Germinal center (tissue), 1 donor: ENCODE measurements around the gene ADAMTS2.

Experiments used
- DNase-seq: peaks from one replicate; pipeline ENCODE4 v3.0.0; 2012; ENCODE audit warnings: mixed read lengths, low spot score

Gene ADAMTS2

DNA sequence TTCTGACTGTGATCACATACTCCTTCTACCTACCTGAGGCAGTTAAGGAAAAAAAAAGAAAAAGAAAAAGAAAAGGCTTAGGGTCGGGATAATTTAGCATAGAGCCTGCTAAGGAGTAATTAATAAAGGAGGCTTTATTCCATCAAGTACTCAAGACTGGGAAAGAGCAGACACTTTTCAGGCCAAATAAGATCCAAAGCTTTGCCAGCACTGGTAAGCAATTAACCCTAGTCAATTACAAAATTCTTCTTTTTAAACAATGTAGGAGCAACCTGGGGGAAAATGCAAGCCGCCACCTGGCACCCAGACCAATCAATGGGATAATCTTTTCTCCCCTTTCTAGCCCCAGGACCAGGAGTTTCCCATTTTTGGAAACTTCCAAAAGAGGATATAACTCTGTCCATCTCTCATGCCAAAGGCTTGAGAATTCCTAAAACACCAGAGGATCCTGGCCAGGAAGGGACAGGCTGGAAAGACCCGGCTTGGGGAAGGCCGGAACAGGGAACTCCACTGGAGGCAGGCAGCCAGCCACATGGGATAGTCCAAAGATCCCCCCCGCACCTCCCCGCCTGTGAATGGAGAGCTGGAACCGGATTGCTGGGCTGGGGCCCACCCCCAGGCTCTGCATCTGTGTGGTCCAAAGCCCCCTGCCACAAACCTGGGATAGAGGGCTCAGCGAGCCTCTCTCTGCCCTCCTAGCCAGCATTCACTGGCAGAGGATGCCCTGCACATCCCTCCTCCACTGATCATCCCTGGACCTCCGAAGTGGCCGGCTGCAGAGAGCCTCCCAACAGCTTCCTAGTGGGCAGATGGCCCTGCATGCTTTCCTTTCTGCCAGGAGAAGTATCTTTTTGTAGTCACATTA lies 167.3 kb downstream of the ADAMTS2 start:
- no peak for DNase-seq

DNA sequence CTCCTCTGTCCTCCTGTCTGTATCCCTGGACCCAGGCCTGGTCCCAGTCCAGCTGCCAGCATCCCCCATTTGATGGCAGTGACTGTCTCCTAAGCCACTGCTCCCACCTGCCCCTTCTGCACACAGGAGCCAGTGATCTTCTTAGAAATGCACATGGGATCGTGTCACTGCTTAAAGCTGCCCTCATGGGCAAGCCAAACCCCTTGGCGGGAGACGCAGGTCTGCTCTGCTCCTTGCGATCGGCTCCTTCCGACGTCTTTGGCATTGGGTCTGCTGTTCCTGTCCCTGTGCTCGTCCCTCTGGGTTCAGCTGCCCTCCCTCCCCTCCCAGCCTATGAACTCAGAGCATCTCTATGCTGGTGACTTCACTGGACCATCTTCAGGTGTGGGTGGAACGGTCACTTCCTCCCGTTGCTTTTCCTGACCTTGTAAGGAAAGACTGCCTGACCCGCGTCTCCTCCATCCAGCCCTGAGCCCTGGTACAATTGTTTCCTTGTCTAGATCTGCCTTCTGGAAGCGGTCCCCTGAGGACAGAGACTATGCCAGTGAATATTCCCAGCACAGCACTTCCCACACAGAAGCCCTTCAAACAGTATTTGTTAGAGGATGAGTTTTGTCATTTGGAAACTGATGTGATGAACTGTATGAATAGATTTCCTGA lies 168.6 kb downstream of the ADAMTS2 start:
- DNase-seq = no peak

DNA sequence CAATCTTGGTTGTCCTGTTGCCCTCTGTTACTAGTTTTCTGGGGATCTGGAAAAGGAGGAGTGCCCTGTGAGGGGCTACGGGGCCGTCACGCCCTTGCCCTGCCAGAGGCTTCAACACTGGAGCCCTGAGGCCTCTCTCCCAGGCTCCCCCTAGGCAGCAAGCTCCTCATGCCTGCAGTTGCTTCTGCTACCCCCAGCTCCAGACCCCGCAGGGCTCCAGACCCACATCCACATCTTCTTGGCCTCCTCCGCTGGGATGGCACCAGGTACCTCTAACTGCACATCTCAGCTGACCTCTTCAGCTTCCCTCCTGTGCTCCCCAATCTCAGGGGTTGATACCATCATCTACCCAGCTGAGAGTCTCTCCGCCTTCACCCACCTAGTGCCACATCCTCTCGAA lies 169.1 kb downstream of the ADAMTS2 start:
- no peak for DNase-seq

DNA sequence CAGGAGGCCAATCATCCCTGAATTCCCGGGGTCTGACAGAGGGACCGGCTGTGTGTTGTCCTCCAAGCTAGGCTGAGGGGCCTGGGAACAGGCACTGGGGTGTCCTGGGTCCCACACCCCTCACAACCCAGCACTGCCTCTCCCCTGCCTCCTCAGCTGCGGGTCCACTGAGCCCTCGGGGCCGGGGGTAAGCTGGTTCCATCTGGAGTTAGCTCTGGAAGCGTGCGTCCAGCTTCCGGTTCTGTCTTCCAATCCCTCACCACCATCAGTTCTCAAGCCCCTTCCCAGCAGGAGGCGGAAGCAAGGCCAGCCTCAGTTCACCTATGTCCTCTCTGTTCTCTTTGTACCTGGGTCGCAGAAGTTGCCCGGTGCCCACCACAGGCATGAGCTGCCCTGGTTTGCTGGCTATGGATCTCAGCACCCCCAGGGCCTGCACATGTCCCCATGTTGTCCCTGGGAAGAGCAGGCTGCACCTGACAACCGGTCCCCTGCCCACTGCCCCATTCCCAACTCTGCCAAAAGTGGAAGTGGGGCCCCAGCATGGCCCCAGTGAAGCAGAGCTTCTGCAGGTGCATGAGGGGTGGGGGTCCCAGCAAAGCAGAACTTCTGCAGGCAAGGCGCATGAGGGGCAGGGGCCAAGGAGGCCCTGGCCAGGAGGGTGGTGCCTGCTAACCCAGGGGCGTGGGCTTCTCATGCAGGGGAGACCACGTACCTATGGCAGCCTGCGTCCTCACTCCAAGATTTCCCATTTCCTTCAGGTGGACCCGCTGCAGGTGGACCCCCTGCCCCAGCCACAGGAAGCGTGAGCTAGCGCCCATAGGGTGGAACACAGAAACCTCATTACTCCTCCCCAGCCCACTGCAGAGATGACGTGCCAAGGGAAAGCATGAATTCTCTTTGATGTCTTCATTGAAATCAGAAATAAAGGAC lies 173.2 kb downstream of the ADAMTS2 start:
- no peak for DNase-seq

DNA sequence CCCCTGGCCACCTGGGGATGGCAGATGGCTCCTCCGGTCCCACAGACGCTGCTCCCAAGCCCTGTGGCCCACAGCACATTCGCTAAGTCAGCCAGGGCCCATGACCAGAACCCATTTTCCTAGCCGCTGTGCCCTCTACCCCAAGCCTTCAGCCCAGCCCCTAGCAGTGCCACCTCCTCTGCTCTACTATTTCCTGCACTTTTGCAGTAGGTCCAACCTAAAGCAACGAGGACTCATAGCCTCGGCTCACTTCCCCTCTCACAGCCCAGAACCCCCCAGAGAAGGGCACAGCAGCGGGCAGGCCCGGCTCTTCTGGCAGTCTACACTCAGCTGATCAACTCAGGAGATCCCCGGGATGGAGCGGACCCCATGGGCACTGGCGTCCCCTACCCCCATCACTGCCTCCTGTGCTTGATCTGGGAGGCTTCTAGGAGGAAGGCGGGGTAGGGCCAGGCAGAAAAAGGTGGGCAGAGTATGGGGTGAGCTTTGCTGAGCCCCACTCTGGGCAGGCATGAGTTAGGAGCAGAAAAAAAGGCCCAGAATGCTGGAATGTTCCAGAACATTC lies 173.9 kb downstream of the ADAMTS2 start:
- DNase-seq = no peak

DNA sequence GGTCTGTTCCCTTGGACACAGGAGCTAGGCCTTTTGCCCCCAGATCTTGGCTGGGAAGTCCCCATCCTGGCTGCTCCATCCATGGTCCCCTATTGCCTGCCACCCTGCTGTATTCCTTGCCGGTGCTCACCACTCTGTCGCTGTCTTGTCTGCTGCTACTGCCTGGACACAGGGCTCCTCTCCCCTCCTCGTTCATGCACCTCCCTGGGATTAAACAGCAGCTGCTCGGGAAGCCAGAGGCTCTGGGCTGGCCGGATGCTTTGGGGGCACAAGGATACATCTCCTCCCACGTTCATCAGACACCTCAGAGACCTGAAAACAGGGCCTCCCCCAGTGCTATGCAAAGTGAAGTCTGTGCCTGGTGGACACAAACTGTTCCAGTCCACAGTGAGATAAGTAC lies 174.7 kb downstream of the ADAMTS2 start:
- DNase-seq = no peak

DNA sequence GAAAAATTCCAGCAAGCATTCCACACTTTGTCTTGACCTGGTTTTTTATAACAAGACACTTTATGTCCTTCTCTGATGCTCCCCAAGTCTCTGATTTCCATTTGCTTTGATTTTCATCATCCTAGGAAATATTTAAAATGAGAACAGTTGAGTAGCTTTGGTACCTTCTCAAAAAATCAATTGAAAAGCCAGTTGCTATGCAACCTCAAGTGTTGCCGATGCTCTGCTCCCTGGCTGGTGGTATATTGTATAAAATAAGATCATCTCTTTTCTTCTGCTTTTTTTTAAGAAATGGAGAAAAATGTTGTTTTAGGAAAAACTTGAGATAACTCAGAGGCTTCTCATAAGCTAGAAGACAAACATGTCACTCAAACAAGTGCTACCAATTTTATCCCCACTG lies 175.4 kb downstream of the ADAMTS2 start:
- no peak for DNase-seq

DNA sequence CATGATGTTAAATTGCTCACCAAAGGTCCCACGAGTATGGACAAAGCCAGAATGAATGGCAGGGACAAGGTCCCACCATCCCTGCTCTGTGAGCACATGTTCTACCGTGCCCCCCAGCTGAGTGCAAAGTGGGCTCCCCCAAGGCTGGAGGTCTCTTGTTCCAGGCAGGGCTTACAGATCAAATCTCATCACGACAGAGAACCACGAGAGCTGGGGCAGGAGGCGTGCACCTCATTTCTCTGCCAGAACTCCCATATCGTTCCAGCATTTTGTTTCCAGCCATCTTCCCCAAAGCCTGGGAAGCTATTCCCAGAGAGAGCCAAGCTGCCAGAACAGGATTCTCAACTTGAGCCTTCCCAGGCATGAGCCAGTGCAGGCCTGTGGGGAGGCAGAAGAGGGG lies 176.6 kb downstream of the ADAMTS2 start:
- no peak for DNase-seq

DNA sequence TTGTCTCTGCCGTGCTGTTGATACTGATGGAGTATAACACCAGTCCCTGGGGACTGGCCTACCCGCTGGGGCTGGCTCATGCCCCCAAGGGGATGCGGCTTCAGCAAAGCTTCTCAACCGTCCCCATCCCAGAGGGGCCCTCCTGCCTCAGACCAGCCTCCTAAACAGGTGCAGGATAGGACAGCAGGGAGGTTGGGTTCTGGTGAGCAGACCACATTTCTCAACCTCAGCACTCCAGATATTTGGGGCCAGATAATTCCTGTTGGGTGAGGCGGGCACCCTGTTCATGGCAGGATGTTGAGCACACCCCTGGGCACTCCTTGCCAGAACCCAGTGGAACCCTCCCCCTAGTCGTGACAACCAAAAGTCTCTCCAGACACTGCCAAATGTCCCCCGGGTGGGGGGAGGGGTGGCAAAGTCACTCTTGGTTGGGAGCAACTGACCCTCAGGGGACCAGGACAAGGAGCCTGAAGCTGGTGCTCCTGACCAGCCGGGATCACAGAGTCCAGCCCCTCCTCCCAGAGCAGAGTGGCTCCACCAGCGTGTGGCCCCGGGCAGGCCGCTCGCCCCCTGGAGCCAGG lies 177.3 kb downstream of the ADAMTS2 start:
- DNase-seq = no peak

DNA sequence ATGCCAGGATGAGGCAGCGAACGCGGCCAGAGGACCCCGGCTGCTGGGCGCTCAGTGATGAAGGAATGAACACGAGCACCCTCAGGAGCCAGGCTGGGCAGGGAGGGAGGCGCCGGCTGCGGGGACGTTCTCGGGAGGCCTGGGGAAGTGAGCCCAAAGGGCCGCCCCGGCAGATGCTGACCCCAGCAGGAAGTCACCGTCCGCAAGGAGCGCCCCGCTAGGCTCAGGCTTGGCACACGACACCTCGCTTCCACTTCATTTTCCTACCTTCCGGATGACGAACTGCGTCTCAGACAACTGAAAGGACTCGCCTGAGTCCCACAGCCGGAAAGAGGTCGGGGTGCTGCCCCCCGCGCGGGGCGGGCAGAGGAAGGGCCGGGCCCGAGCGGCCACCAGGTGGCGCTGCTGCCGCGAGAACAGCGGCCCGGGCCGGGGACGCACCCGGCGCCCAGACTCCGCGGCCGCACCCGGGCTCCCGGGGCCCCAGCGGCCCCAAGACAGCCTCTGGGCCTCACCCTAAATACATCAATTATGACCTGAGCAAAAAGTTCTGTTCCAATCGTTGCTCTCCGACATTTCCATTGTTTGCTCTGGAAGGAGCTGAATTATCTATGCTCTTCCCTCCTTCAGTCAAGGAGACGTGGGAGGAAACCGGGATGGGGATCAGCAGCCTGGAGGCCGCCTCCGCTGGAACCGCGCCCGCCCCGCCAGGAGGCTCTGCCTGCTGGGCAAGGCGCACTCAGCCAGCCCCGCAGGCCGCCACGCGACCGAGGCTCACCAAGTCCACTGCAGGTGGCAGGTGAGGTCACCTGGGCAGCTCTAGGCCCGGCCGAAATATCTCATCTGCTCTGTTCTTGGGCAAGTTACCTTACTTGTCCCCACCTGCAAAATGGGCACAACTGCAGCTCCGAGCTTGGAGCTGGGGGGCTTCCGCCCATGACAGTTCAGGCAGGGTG lies 178.1 kb downstream of the ADAMTS2 start:
- DNase-seq = peak; percentile 81

DNA sequence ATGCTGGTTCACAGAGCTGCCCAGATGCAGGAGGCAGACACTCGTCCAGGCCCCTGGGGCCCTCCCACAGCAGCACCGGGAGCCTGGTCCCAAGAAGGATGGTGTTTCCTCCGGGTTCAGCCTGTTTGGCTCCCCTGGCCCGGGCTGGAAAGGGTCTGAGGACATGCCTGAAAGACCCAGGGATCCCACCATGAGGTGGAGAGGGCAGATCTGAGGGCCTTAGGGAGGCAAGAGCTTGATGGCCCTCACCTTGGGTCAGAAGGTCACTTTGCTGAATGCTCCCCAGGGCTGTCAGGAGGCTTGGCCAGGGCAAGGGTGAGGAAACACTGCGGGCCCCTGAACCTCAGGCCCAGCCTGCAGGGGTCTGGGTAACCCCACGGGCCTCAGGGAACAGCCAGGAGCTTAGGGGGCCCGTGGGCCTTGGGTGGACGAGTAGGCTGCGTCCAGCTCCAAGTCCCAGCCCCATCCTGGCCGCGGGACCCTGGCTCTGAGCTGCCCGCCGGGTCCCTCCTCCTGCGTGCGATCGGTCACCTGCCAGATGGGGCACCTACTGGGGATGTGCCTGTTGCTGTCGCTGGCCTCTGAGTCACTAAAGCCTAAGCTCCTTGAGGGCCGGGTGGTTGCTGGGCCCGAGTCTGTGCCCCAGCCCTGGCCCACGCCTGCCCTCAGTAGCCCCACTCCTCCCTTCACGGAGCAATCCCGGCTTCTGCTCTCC lies 178.9 kb downstream of the ADAMTS2 start:
- no peak for DNase-seq

DNA sequence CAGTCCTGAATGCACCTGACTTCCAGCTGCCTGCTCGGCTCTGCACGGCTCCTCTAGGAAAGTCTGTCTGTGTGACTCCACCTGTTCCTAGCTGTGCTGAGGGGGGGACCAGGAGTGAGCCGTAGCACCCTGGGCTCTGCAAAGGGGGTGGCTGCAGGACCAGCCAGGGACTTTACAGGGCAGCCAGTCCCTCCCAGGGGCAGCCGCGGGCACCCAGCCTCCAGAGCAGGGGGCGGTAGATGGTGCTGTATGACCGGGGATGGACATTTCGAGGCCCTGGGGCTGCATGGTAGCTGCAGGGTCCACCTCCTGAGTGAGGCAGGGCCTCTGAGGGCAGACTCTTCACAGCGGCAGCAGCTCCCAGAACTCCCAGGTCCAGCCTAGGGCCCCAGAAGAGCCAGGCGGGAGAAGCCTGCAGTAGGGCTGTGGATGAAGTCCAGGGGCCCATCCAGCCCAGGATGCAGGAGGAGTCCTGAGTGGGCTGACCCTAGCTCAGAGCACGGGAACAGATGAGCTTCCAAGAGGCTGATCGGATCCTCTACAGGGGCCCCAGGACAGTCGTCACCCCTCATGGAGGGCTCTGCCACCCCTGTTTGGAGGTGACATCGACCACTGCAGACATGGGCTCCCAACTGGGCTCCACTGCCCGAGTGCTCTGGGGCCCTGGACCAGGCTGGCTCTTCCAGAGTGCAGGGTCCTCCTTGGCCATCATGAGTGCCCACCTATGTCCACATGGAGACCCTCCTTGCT lies 179.7 kb downstream of the ADAMTS2 start:
- DNase-seq = no peak

DNA sequence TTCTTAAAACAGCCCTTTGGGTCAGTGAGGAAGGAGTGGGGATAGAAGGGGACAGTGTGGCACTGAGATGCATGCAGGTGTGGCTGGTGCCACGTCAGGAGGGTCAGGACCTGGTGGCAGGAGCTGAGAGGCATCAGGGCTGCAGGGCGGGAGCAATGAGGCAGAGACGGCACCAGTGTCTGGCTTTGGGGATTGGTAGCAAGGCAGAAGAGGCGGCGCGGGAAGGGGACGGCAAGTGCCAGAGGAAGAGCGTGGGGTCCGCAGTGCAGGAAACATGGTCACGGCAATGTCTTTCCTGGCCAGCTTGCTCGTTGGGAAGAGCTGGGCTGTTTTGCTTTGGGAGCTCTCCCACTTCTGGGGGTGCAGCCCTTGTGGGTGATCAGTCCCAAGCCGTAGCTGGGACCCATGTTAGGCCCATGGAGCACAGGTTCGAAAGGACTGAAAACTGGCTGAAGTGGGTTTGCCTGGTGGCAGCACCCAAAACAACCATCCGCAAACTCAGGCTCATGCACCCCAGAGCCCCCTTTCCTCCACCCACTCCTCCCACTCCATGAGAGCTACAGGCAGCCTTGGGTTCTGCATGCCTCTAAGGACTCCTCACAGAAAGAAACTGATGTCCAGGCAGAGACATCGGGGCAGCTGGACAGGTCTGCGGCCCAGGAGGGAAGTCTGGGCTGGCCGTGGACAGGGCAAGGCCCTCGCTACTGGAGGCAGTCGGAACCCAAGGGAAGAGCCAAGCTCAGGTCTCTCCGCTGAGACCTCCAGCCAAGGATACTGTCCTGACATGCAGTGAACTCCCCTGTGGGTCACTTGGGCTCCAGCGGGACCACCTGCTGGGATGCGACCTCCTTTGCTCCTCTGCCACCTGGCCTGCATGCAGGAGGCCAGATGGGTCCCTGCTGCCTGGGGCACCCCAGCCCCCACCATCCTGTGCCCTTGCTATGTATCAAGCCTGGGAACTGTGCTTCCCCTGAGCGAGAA lies 180.6 kb downstream of the ADAMTS2 start:
- DNase-seq = no peak

DNA sequence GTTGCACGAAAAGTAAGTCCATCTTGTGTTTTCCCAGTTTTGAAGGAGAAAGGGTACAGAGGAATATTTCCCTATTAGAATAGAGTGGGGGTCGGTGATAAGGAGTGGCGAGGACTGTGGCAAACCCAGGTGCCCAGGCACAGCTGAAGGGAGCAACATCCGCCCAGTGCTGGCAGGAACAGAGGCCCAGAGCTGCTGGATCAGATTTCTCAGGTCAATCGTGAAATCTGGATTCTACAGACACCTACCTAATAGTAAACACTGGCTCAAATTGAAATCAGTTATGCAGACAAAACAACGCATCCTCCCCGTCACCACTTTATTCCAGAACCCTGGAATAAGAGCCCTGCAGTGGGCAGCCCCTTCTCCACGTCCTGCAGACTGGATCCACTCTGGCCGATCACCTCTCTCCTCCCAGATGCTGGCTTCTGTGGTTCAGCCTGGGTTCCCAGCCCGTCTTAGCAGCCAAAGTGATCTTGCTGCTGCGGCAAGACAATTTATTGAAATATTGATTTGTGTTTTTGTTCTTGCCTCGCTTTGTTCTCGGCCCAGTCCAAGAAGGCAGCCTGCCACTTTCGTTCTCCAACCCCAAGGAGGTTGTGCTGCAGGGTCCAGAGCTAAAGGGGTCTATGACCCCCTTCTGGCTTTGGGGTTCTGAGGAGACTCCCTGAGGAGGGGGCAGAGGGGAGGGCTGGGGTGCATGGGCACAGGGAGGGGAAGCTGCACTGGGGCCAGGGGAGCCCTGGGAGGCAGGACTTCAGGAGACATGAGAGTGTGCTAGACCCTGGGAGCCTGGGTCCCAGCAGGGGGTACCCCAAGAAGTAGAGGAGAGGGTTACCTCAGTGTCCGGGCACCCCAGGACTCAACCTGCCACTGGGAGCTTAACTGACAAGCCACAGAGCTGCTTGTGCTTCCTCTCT lies 181.8 kb downstream of the ADAMTS2 start:
- DNase-seq = no peak

DNA sequence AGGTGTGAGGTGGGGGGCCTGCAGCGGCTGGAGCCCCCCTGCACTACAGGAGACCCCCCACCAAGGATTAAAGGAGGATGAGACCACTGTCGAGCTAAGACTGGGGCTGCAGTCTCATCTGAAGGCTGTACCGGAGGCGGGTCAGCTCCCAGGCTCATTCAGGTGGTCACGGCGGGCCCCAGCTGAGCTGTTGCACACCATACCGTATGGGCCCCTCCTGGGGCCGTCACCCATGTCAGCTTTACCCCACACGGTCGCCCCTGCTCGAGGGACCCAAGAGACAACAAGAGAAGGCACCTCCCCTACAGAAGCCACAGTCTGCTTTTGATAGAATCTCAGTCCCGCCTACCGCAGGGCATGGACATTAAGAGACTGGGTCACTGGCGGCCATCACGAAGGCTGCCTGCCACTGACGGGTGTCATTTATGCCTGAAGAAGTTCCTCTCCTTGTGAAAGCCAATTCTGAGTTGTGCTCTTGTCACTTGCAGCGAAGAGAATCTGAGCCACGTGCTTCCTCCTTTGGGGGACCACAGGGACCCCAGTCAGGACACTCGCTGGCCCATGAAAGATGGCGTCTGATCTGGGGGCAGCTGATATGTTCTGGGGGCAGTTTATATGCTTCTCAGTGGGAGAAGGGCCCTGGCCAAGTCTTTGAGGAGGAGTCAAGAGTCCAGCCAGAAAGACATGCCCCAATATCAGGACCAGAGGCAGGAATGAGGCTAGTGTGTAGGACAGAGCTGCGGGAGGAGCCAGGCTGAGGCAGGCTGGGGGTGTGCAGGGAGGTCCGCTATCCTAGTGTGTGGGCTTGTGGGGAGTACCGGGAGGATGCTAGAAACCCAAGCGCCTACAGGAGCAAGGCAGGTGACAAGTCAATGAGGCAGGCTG lies 182.7 kb downstream of the ADAMTS2 start:
- no peak for DNase-seq

DNA sequence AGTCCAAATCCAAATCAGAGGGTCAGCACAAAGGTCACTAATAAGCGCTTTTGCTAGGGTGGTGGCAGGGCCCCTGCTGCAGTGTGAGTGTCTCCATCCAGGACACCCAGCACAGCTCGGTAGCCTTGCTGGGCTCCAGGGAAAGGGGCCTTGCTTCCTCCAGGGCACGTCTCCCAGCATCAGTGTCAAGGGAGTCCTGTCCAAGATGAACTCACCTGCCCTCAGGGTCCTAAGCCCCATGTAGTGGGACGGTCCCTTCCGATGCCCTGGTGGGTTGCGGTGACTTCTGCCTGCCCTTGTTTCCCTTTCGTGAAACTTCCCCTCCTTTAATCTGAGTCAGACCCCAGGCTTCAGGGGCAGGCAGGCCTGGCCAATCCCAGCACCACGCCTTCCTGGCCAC lies 183.4 kb downstream of the ADAMTS2 start:
- DNase-seq = no peak
